PFSK-1 (cell line): Measurements from ENCODE around the gene TTLL11.

Experiments used
- FOXP2 ChIP-seq: optimal IDR thresholded peaks from 2 replicates; pipeline ENCODE3; 2011; ENCODE audit warnings: borderline replicate concordance, control low read depth, inconsistent platforms; ENCODE audit not compliant: insufficient read depth; ENCODE audit errors: extremely low read length, extremely low read depth
- POLR2AphosphoS5 ChIP-seq: IDR thresholded peaks from 2 replicates; pipeline ENCODE4 v1.6.1; 2012; ENCODE audit warnings: low read depth, mild to moderate bottlenecking, control low read depth, low read length, moderate library complexity
- SIN3A ChIP-seq: IDR thresholded peaks from 2 replicates; pipeline ENCODE4 v1.6.1; 2012; ENCODE audit warnings: mild to moderate bottlenecking, low read length, moderate library complexity, borderline replicate concordance; ENCODE audit not compliant: insufficient read depth
- TAF1 ChIP-seq: IDR thresholded peaks from 2 replicates; pipeline ENCODE4 v1.6.1; 2012; ENCODE audit warnings: low read length, control low read depth, borderline replicate concordance; ENCODE audit not compliant: insufficient read depth
- TF ChIP-seq, protein P1 (sequence below), 2 experiments: IDR thresholded peaks; 2 replicates each; pipeline versions ENCODE4 v1.6.1 to v1.8.0; 2011 to 2012; ENCODE audit warnings: low read depth in 2 of 2, low read length in 2 of 2, control low read depth in 1 of 2, inconsistent platforms in 1 of 2, mild to moderate bottlenecking in 1 of 2, moderate library complexity in 1 of 2; ENCODE audit not compliant: insufficient read depth in 1 of 2

TTLL11 gene

GRCh38 chr9:121868626-121869025, 224.5 kb downstream of the TTLL11 start:
- TF ChIP-seq, protein P1, sequence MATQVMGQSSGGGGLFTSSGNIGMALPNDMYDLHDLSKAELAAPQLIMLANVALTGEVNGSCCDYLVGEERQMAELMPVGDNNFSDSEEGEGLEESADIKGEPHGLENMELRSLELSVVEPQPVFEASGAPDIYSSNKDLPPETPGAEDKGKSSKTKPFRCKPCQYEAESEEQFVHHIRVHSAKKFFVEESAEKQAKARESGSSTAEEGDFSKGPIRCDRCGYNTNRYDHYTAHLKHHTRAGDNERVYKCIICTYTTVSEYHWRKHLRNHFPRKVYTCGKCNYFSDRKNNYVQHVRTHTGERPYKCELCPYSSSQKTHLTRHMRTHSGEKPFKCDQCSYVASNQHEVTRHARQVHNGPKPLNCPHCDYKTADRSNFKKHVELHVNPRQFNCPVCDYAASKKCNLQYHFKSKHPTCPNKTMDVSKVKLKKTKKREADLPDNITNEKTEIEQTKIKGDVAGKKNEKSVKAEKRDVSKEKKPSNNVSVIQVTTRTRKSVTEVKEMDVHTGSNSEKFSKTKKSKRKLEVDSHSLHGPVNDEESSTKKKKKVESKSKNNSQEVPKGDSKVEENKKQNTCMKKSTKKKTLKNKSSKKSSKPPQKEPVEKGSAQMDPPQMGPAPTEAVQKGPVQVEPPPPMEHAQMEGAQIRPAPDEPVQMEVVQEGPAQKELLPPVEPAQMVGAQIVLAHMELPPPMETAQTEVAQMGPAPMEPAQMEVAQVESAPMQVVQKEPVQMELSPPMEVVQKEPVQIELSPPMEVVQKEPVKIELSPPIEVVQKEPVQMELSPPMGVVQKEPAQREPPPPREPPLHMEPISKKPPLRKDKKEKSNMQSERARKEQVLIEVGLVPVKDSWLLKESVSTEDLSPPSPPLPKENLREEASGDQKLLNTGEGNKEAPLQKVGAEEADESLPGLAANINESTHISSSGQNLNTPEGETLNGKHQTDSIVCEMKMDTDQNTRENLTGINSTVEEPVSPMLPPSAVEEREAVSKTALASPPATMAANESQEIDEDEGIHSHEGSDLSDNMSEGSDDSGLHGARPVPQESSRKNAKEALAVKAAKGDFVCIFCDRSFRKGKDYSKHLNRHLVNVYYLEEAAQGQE (IDR thresholded peaks at IDR 0.05; ENCODE audit: insufficient read depth in 1 of 2, low read depth in 2 of 2, low read length in 2 of 2), result no peak
- TF ChIP-seq FOXP2 (no peak), POLR2AphosphoS5 (no peak), SIN3A (no peak), TAF1 (no peak)

GRCh38 chr9:121866927-121867326, 226.2 kb downstream of the TTLL11 start:
- no peak for TF ChIP-seq POLR2AphosphoS5
- TF ChIP-seq, protein P1 (IDR thresholded peaks at IDR 0.05; ENCODE audit: insufficient read depth in 1 of 2, low read depth in 2 of 2, low read length in 2 of 2), result no peak
- TF ChIP-seq SIN3A, result no peak
- TF ChIP-seq TAF1, result no peak
- no peak for TF ChIP-seq FOXP2

DNA sequence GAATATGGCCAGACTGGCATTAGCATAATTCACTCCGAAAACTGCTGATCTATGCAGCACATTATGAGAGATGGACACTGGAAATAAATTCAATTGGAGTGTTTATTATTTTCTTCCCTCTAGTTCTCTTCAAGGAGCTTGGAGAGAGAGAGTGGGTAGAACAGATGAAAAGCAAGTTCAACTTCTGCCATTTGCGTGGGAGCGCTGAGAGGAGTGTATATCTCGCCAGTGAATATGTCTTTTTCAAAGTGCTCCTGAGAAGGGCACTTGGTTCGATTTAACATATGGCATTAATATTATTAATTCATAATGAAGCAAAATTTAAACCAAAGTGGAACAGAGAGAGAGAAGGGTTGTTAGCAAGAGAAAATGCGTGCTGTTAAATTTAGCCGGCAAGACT, 227.2 kb downstream of the TTLL11 start:
- TF ChIP-seq FOXP2 (no peak), SIN3A (no peak)
- TF ChIP-seq, protein P1 (IDR thresholded peaks at IDR 0.05; ENCODE audit: insufficient read depth in 1 of 2, low read depth in 2 of 2, low read length in 2 of 2), result no peak

DNA sequence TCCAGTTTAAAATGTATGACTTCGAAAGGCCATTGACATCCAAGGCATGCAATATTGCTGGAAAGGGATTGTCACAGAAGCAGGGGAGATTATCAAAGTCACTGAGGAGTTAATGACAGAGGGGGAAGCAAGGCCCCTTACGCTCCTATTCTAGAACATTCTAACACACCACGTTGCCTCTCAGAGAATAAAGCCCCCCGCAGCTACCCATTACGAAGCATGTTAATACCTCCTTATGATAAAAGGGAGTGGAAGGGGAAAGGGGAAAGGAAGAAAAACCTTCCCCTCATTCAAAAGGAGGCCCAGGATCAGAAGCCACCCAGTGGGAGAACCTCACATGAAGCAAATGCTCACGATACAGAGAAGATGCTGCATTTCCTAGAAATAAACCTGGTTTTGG, 228.0 kb downstream of the TTLL11 start:
- TF ChIP-seq, protein P1 (IDR thresholded peaks at IDR 0.05; ENCODE audit: insufficient read depth in 1 of 2, low read depth in 2 of 2, low read length in 2 of 2), result no peak
- TF ChIP-seq FOXP2 (no peak), POLR2AphosphoS5 (no peak), SIN3A (no peak), TAF1 (no peak)

DNA sequence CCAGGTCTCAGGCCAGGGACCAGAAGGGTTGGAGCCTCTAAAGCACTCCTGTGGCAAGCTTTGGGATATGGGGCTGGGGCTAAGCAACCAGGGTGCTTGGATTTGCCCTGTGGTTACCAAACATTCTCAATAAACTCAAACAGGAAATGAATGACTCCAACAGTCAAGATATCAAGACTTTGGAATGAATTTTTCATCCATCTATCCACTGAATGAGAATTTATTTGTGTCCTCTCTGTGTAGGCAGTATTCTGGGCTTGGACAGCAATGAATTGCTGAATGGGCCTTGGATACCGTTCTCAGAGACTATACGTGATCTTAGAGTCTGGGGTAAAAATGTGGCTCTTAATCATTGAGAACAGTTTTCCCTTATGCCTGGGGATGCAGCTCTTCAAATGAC, 229.2 kb downstream of the TTLL11 start:
- no peak for TF ChIP-seq POLR2AphosphoS5
- TF ChIP-seq, protein P1 (IDR thresholded peaks at IDR 0.05; ENCODE audit: insufficient read depth in 1 of 2, low read depth in 2 of 2, low read length in 2 of 2), result no peak
- no peak for TF ChIP-seq TAF1
- TF ChIP-seq SIN3A, result no peak
- no peak for TF ChIP-seq FOXP2
